Measurements from ENCODE around the gene KIT.

GRCh38 chr4:54662901-54663585 is 5.3 kb downstream of the KIT start:
- no peak for TF ChIP-seq POLR2A (IDR thresholded peaks at IDR 0.05)
- no peak for TF ChIP-seq CTCF (IDR thresholded peaks at IDR 0.05)

Measured in esophagus squamous epithelium (tissue), 4 donors.